HG02938 (cell line): Measurements from ENCODE around the gene ANKRD13A.
A peak's percentile ranks its signal among the peaks of the same experiment; 100 is the strongest.
"Not testable (repeated sequence)": the region's sequence is repeated elsewhere in the genome, so short reads cannot be mapped to it uniquely, and the experiment has no call there.

Experiments
- ATAC-seq: cut with Tn5 transposase; IDR thresholded peaks from one replicate; pipeline ENCODE4 v1.9.1; 2021; ENCODE audit warnings: mild to moderate bottlenecking, moderate library complexity; ENCODE audit not compliant: unreplicated experiment

ANKRD13A gene

DNA sequence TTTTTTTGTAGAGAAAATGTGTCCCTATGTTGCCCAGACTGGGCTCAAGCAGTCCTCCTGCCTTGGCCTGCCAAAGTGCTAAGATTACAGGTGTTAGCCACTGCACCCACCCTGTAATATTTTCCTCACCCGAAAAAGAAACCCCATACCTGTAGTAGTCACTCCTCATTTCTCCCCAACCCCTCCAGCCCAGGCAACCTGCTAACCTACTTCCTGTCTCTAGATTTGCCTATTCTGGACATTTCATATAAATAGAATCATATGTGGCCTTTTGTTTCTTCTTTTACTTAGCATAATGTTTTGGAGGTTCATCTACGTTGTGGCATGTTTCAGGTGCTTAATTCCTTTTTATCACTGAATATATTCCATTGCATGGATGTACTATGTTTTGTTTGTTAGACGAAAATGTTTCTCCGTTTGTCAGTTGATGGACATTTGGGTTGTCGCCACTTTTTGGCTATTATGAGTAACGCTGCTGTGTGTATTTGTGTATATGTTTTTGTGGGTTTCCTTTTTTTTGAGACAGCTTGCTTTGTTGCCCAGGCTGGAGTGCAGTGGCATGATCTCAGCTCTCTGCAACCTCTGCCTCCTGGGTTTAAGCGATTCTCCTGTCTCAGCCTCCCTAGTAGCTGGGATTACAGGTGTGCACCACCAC, 6.2 kb downstream of the ANKRD13A start:
- ATAC-seq: no peak

DNA sequence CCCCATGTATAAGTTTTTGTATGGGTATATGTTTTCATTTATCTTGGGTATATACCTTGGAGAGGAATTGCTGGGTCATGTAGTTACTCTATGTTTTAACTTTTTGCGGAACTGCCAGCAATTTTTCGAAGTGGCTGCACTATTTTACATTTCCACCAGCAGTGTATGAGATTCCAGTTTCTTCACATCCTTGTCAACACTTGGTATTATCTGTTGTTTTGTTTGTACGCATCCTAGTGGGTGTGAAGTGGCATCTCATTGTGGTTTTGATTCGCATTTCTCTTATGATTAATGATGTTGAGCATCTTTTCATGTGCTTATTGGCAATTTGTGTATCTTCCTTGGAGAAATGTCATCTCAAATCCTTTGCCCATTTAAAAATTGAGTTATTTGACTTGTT, 6.9 kb downstream of the ANKRD13A start:
- ATAC-seq: no peak

DNA sequence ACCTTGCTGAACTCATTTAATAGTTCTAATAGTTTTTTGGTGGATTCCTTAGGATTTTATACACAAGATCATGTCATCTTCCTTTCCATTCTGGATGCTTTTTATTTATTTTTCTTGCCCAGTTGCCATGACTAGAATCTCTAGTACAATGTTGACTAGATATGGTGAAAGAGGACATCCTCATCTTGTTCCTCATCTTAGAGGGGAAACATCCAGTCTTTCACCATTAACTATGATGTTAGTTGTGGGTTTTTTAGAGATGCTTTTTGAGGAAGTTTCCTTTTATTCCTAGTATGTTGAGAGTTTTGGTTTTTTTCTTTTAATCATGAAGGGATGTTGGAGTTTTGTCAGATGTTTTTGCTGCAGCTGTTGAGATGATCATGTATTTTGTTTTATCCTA, 8.7 kb downstream of the ANKRD13A start:
- no peak for ATAC-seq

DNA sequence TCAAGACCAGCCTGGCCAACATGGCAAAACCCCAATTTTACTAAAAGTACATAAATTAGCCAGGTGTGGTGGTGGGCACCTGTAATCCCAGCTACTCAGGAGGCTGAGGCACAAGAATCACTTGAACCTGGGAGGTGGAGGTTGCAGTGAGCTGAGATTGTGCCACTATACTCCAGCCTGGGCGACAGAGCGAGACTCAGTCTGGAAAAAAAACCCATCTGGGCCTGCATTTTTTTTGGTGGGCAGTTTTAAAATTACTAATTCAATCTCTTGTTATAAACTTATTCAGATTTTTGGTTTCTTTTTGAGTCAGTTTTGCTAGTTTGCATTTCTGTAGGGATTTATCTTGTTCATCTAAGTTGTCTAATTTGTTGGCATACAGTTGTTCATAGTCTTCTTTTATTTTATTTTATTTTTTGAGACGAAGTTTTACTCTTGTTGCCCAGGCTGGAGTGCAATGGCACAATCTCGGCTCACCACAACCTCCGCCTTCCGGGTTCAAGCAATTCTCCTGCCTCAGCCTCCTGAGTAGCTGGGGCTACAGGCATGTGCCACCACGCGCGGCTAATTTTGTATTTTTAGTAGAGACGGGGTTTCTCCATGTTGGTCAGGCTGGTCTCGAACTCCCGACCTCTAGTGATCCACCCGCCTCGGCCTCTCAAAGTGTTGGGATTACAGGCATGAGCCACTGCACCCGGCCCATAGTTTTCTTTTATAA, 9.6 kb downstream of the ANKRD13A start:
- ATAC-seq: not testable (repeated sequence)

DNA sequence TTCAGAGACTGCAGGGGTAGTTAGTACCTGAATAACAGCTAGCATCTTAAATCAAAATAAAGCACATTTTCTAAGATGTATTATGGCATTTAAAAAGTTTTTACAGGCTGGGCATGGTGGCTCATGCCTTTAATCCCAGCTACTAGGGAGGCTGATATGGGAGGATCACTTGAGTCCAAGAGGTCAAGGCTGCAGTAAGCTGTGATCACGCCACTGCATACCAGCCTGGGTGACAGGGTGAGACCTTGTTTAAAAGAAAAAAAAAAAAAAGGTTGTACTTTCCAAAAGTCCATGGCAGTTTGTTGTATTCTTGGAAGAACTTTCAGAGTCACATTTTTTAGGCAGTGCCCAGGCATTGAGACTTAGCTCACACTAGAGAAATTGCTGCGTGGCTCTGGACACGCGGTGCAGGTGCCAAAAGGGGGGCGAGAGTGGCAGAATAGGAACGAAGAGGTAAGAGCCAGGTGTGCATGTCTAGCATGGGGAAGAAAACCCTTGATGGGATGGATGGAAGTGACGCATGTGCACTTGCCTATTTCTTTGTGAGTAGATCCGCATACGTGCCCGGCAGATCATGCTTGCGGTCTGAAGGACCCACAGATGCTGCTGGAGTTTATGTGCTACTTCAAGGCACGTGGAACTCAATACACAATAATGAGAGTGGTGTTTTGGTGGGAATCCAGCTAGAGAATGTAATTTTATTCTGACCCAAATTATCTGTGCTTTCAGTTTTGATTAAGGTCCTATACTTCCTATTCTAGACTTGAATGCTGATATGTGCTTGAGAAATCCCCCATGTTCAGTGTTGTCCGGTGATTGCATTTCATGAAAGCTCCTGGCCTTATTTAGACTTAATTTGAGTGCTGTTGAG, 11.9 kb downstream of the ANKRD13A start:
- ATAC-seq: no peak

DNA sequence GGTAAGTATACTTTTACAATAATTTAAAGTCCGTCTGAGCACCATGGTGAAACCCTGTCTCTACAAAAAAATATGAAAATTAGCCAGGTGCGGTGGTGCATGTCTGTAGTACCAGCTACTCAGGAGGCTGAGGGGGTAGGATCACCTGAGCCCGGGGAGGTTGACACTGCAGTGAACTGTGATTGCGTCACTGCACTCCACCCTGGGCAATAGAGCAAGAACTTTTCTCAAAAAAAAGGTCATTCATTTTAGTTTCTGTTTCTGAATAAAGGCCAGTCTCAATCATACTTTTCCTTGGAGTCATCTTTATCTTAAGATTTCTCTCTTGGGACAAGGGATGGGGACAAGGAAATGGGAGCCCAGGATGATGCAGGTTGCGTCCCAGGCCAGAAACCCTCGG, 12.9 kb downstream of the ANKRD13A start:
- ATAC-seq: peak; percentile 50

DNA sequence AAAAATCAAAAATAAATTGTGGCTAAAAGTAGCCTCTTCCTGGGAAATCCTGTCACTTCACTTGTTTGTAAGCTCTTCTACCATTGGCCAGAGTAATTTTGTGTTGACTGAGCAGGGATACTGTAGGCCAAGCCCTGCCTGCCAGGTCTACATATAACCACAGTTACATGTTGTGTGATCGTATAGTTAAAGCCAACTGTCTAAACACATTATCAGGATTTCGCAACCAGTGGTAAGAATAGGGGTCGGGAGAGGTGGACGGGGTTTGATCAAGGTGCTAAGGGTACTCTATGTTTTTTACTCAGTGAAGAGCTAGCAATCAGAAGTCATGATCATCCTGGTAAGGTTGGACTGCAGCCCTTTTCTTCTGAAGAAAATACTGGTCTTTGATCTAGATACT, 13.4 kb downstream of the ANKRD13A start:
- no peak for ATAC-seq

DNA sequence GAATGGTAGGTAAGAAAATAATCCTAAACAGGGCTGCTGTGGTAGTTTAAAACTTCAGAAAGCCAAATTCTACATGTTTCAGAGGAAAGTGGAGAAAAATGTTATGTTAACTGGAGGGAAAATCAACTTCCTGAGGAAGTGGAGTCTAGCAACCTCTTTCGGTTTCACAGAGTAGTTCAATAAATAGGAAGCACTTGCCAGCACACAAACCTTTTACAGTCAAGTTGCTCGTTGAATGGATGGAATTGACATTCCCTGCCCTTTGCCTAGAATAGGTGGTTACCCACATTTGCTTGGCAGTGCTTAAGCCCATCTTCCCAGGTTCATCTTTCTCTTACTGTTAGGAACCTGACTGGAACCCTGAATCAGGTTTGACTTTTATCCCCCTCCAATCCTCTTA, 15.9 kb downstream of the ANKRD13A start:
- ATAC-seq: no peak

DNA sequence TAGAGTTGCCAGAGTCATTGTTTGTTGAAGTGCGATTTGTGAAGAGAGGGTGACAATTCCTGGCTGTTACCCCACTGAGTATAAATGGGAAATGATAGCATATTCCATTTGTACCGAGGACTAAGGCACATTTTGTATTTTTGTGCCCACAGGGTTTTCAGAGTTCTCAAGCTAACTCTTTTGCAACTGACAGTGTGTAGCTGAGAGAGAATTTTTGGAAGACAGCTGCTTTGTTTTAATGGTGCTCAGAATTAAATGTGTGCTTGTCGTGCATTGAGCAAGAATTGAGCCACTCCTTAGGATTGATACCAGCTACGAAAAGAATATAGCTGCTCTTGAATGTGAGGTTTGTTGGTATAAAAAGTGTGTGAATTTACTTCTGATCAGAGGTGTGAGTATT, 21.7 kb downstream of the ANKRD13A start:
- no peak for ATAC-seq

DNA sequence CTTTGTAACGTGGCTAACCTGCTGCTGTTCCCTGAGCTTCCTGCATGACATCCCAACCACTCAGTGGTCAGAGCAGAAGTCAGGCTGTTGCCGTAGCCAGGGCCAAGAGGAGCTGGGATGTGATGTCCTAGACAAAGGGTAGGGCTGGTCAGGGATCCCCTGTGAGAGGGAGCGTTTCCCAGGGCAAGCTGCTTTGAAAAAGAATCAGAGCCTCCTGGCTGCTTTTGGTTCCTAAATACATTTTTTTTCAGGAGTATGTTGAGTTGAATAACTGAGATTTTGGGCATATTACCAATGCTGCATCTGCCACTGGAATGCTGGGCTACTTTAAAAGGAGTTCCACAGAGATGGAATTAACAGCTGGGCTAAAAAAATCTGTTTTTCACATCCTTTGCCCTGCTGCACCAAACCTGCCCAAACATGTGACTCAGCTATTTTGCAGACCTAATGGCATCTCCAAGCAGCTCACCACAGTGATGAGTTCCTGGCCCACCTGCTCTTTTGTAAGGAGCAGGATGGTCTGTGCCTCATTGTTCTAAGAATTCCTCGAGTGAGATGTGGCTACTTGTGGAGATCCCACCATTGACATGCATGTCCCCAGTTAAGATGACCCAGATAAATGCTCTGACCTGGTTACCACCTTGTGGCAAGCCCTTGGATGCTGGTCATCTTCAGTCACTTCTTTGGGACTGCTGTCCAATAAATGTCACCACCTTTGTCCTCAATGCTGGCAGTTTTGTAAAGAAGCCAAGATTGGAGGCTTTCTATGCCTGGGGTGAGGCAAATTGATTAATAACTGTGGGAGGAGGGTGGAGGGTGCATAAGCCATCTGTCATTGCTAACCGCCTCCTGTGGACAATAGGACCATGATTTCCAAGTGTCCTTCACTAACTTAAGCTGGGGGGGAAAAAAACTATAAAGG, 24.1 kb downstream of the ANKRD13A start:
- no peak for ATAC-seq

DNA sequence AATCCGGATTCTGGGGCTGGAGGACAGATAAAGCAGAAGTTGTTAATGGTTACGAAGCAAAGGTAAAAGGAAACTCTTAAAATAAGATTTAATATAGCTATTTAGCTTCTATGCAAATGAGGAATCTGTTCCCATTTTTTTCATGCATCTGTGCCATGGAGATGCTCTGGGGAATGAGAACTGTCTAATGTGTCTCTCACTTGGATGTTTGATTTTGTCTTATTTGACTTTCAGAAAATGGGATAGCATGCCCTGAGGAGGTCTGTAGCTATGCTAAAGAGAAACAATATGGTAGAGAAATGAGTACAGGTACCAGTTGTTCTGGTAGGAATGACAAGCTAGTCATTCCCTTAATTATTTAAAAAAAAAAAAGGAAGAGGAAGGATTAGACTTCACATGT, 24.8 kb downstream of the ANKRD13A start:
- no peak for ATAC-seq

DNA sequence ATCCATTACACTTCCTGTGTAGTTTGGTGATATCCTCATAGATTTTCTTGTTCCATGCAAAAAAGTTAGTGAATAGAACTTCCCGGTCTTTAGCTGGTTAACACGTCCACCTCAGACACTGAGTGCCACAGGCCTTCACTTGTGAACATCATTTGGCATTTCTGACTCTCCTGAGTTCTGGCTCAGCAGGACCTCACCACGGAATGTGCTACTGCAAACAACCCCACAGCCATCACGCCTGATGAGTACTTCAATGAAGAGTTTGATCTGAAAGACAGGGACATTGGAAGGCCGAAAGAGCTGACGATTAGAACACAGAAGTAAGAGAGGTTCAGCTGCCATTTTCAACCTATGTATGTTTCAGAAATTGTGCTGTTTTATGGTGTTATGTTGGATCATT, 29.1 kb downstream of the ANKRD13A start:
- no peak for ATAC-seq

DNA sequence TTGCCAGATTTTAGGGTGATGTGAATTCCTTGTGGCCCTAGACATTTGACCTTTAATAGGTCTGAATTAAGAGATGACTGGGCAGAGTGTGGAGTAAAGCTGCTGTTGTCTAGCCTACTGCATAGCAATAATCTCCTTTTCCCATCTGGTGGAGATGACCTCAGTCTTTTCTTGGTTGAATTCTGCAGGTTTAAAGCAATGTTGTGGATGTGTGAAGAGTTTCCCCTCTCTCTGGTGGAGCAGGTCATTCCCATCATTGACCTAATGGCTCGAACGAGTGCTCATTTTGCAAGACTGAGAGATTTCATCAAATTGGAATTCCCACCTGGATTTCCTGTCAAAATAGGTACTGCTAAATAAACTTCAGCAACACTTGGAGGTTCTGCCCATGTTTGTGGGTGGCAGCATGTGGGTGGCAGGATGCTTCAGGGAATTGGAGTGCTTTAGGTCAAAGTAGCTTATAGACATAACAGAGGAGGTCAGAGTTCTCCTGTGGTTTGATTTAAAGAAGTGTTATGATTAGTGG, 30.1 kb downstream of the ANKRD13A start:
- no peak for ATAC-seq

DNA sequence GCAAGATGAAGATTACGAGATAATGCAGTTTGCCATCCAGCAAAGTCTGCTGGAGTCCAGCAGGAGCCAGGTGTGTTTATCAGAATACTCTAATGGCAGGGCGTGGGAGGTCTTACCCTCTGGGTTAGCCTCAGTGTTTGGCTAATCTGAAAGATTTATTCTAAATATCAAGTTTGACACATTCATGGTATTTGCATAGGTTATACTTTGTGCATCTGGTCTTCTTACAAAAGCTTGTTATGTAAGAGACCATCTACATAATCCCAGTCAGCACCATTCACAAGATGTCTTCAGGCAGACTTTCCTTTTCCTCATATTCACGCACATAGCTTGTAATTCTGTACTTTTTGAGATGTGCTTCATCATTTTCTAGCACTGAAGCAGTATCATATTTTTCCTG, 34.7 kb downstream of the ANKRD13A start:
- no peak for ATAC-seq

DNA sequence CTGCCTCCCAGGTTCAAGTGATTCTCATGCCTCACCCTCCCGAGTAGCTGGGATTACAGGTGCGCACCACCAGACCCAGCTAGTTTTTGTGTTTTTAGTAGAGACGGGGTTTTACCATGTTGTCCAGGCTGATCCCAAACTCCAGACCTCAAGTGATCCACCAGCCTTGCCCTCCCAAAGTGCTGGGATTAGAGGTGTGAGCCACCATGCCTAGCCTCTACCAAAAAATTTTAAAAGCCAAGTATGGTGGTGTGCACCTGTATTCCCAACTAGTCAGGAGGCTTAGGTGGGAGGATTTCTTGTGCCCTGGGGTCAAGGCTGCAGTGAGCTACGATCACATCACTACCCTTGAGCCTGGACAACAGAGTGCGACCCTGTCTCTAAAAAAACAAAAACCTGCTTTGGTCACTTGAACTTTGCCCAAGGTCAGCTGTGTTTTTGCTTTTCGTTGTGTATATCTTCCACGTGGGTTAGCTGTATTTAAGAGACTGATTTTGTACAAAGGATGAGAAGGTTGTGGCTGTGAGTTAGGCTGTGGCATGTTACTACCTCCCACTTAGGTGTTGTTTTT, 36.4 kb downstream of the ANKRD13A start:
- ATAC-seq: no peak

DNA sequence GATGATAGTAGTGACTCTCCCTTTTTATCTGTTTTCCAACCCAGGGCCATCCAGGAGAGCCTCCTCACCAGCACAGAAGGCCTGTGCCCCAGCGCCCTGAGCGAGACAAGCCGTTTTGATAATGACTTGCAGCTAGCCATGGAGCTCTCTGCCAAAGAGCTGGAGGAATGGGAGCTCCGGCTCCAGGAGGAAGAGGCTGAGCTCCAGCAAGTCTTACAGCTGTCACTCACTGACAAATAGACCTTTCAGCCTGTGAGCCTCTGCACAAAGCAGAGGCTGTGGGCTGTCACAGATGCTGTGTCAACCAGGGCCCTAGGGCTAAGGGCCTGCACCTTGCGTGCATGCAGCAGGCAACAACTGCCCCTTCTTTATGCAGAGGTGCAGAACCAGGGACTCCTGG, 38.1 kb downstream of the ANKRD13A start:
- no peak for ATAC-seq

DNA sequence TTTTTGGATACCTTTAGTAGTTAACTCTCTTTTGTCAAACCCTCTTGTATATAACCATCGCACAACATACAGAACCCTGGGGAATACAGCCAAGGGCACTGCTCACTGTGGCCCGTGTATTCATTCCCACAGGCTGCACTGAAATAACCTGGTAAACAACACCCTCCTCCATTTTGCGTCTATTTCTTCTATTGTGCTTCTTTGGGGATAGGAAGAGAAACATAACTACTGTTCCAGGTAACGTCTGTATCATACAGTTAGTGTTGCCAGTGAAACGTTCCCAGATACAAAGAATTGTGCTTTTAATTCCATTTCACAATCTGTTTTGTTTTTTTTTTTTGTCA, 39.5 kb downstream of the ANKRD13A start:
- no peak for ATAC-seq

DNA sequence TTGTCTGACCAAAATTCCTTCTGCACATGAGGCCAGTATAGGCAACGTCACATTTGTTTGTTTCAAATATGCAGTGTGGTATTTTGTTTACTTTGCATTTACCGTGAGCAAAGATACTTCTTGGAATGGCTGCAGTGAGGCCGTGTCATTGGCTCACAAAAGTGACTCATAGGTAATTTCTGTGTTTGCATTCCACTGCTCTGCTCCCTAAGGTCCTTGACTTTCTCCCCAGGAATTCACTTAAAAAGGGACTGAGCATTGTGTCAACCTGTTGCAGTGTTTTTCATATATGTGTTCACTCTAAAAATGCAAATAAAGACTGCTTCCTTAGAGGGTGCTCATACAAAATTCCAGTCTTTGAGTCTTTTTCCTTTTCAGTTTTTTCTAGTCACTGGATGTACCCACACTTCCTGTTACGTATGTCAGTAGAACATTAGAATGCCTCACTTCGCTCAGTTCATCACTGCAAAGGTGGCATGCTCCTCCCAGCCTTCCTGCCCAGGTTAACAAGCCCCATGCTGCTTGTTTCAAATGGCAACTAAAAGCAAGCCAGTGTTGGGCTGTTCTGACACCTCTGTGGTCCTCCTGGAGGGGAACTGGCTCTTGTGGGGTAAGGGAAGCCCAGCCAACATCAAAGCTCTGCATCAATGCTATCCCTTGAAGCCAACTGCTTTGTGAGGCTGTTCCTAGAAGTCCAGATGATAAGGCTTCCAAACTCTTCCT, 40.0 kb downstream of the ANKRD13A start:
- ATAC-seq: no peak

DNA sequence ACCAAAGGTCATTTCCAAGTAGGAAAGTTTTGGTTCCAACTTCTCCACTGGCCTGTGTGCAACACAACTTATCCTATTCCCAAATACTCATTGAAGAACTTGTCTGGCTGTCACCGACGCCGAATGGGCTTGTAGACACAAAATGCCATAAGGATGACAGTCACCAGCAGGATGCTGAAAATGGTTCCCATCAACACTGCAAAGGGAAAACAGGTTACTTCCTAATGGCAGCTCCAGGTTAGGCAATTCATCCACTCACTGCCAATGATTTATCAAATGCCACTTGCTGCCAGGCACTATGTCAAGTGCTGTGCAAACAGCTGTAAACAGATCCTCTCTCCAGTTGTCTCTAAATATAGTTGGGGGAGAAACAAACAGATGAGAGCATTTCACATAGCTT, 43.0 kb downstream of the ANKRD13A start:
- no peak for ATAC-seq
